Measurements from ENCODE around the gene PPP1R27.

DNA sequence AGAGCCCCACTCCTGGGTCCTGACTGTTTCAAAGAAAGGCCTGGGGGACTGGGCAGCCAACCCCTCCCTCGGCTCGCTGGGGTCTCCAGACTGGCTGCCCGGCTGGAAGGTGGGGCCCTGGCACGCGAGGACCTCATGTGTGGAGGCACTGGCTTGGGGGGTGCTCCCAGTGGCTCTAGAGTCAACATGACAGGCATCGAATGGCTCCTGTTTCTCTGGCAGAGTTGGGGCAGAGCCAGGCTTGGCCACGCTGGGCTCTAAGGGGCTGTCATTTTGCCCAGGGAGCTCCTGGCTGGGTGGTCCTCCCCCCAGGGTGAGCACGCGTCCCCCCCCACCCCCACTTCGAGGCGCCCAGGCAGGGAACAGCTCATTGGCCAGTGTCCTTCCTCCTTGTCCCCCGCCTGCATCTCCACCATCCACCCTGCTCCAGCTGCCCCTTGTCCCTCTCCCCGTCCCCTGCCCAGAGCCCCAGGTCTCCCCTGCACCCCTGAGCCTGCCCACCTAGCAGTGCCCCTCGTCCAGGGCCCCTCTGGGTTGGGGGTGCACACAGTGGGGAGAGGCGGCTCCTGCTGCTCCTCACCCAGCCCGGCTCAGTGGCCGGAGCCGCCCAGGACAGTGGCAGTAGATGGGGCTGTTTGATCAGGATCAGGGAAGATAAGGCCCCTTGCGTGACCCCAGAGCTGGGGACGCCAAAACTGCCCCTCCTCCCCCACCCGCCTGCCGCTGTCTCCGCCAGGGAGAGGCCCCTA, 28.2 kb downstream of the PPP1R27 start:
- TF ChIP-seq, protein P1, sequence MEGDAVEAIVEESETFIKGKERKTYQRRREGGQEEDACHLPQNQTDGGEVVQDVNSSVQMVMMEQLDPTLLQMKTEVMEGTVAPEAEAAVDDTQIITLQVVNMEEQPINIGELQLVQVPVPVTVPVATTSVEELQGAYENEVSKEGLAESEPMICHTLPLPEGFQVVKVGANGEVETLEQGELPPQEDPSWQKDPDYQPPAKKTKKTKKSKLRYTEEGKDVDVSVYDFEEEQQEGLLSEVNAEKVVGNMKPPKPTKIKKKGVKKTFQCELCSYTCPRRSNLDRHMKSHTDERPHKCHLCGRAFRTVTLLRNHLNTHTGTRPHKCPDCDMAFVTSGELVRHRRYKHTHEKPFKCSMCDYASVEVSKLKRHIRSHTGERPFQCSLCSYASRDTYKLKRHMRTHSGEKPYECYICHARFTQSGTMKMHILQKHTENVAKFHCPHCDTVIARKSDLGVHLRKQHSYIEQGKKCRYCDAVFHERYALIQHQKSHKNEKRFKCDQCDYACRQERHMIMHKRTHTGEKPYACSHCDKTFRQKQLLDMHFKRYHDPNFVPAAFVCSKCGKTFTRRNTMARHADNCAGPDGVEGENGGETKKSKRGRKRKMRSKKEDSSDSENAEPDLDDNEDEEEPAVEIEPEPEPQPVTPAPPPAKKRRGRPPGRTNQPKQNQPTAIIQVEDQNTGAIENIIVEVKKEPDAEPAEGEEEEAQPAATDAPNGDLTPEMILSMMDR (IDR thresholded peaks at IDR 0.05) = no peak
- TF ChIP-seq POLR2AphosphoS5 (IDR thresholded peaks at IDR 0.05; ENCODE audit: insufficient read depth in 1 of 2, low read depth in 1 of 2) (no peak), POLR2A (IDR thresholded peaks at IDR 0.05) (no peak)

Data from vagina (tissue), 2 donors.